Mononuclear cell (primary cell): ENCODE results near the gene SMIM45.

ENCODE experiments used
- H3K27me3 ChIP-seq: 2 replicates; pipeline ENCODE4 v1.6.0; 2011; ENCODE audit warnings: low read length, control low read depth; ENCODE audit not compliant: insufficient read depth
- H3K4me1 ChIP-seq: 2 replicates; pipeline ENCODE4 v1.5.1; 2011; ENCODE audit warnings: mild to moderate bottlenecking, low read length, control low read depth; ENCODE audit not compliant: insufficient read depth
- H3K4me3 ChIP-seq: 2 replicates; pipeline ENCODE4 v1.5.1; 2011; ENCODE audit warnings: mild to moderate bottlenecking, low read length, moderate library complexity
- H3K9me3 ChIP-seq: 2 replicates; pipeline ENCODE4 v1.5.1; 2011; ENCODE audit warnings: low read depth, mild to moderate bottlenecking, control low read depth, low read length

SMIM45 gene

GRCh38 chr22:41968601-41969000, 16.7 kb downstream of the SMIM45 start:
- no peaks in the 10 kb centered on the region for H3K9me3 ChIP-seq
- H3K4me3 ChIP-seq = no peak overlapping the region
- no peaks in the 10 kb centered on the region for H3K4me1 ChIP-seq
- no peaks in the 10 kb centered on the region for H3K27me3 ChIP-seq

DNA sequence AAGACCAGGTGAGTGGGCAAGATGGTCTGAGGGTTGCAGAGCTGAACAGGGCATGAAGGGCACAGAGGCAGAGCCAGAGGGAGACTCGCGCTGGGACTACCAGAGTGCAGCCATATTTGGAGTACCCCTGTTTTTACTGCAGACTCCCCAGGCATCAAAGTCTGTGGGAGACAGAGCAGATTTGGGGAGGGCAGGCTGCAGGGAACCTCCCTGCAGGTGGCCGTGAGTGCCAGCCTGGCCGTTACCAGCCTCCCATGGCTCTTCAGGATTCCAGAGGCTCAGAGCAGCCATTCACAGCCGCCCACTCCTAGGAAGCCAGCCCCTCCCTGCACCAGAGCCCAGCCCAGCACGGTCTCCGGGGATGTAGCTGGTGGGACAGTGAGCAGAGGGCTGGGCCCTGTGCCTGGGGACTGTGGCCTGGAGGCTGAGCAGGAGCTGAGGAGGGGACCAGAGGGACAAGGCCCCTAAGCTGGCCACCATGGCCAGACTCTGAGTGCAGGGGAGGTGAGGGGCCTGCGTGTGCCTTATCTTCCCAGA, 17.2 kb downstream of the SMIM45 start, which contains the start of gene SEPTIN3:
TSS of gene SEPTIN3 (plus strand) at position 334 of the 537 bp plus-strand sequence. CDS start 2,050 bp downstream, outside the sequence.
- Histone ChIP-seq H3K27me3 (no peaks in the 10 kb centered on the region), H3K4me1 (no peaks in the 10 kb centered on the region), H3K9me3 (no peaks in the 10 kb centered on the region), H3K4me3 (no peak within 1 kb of the TSS)

GRCh38 chr22:41970601-41971000, 18.7 kb downstream of the SMIM45 start:
- Histone ChIP-seq H3K9me3 (no peaks in the 10 kb centered on the region), H3K27me3 (peaks cover 7% of the 10 kb centered on the region)

DNA sequence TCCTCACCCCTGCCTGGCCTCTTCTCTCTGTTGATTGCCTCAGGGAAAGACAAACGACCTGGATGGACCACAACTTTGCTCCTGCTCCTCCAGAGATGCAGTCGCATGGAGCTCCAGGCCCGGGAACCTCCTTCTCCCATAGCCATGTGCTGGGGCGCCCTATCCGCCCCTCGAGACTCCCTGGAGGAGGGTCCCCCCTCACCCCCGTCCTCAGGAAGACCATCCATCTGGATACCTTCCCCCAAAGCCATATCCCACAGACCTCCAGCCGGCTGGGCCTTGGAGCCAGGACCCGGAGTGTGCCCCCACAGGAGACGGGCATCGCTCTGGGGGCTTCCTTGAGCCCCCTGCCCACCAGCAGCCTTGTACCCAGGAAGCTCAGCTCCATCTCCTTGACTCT, 19.5 kb downstream of the SMIM45 start:
- Histone ChIP-seq H3K27me3 (peaks cover 14% of the 10 kb centered on the region), H3K4me3 (no peak overlapping the region), H3K9me3 (no peaks in the 10 kb centered on the region), H3K4me1 (peaks cover 5% of the 10 kb centered on the region)

More at GRCh38 chr22:41970601-41971000, 18.7 kb downstream of the SMIM45 start:
- no peak overlapping the region for H3K4me3 ChIP-seq
- no peaks in the 10 kb centered on the region for H3K4me1 ChIP-seq

DNA sequence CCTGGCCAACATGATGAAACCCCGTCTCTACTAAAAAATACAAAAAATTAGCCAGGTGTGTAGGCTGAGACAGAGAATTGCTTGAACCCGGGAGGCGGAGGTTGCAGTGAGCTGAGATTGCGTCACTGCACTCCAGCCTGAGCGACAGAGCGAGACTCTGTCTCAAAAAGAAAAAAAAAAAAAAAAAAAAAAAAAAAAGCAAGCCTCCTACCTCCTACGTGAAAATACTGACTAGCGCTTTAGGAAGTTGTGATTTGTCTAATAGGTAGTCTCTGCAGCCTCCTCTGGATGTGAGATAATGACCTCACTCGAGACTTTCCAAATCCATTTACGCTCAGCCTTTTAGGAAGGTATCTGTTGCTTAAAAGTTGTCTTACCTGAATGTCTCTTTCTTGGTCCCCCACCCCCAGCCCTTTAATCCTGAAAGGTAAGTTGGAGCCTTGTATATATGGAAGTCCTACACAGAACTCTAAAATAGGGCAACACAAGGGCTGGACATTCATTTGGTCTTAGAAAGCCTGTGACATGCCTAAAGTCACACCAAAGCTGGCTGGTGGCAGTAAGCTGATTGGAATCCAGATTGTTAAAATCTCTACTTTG, 22.8 kb downstream of the SMIM45 start:
- peaks cover 29% of the 10 kb centered on the region for H3K27me3 ChIP-seq
- H3K4me3 ChIP-seq = no peak overlapping the region
- H3K4me1 ChIP-seq = peaks cover 11% of the 10 kb centered on the region
- no peaks in the 10 kb centered on the region for H3K9me3 ChIP-seq

DNA sequence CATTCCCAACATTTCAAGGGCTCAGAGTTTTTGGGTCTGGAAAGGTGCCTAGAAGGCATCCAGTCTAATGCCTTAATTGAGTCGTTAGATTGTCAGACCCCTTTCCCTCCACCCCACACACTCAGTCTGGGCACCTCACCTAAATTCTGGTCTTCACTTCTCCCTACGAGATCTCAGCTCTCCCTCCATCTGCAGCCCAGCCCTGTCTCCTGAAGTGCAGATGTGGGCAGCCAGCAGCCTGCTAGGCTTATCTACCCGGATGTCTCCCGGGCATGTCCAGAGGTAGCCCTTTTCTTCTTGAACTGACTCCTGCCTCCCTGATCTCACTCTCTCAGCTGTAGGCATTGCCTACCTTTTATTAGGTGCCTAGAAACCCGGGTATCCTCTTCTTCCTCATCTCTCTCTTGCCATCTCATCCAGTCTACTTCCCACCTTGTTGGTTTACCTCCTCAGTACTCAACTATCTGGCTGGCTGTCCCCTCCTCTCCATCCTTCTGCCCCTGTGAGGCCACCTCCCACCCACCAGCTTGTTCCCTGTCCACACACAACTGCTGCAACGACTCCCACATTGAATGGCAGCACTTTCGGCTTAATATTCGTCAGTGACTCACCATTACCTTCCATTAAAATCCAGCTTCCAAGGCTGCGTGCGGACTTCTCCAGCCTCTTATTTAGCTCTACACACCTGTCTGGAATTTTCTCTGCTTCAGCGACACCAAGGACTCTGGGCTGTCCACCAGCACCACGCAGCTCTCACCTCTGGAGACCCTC, 23.5 kb downstream of the SMIM45 start:
- Histone ChIP-seq H3K27me3 (peaks cover 29% of the 10 kb centered on the region), H3K4me1 (peaks cover 11% of the 10 kb centered on the region), H3K9me3 (no peaks in the 10 kb centered on the region), H3K4me3 (no peak overlapping the region)

DNA sequence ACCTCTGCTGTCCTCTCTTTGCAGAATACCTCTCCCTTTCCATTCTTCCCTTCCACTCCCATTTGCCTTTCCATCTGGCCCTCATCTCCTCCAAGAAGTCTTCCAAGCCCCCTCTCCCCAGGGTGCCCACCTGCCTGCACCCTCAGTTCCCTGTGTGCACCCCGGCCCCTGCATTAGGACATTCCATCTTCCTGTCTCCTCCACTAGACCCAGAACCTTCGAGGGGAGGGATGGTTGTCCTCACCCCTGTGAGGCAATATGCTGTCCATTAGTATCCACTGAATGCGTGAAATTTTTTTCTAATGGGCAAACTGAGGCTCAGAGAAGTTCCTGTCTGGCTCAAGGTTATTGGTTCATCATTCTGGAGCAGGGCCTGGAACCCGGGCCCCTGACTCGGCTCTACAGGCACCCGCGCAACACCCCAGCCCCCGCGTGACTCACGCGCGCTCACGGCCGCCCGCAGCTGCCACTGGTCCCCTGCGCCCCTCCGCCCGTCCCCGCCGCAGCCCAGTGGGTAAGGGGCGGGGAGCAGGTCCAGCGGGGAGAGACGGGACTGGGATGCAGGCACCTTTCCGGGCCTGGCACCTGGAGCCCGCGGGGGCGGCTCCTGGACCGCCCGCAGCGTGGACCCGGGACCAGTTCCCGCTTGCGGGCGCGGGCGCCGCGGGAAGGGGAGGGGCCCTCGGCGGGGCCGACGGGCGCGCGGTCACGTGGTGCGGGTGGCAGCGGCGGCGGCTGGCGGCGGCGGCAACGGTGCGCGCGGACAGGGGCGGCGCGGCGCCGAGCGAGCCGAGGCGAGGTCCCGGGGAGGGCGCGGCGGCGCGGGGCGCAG, 24.3 kb downstream of the SMIM45 start:
- H3K4me1 ChIP-seq = peaks cover 11% of the 10 kb centered on the region
- H3K9me3 ChIP-seq = no peaks in the 10 kb centered on the region
- peaks cover 29% of the 10 kb centered on the region for H3K27me3 ChIP-seq
- no peak overlapping the region for H3K4me3 ChIP-seq

DNA sequence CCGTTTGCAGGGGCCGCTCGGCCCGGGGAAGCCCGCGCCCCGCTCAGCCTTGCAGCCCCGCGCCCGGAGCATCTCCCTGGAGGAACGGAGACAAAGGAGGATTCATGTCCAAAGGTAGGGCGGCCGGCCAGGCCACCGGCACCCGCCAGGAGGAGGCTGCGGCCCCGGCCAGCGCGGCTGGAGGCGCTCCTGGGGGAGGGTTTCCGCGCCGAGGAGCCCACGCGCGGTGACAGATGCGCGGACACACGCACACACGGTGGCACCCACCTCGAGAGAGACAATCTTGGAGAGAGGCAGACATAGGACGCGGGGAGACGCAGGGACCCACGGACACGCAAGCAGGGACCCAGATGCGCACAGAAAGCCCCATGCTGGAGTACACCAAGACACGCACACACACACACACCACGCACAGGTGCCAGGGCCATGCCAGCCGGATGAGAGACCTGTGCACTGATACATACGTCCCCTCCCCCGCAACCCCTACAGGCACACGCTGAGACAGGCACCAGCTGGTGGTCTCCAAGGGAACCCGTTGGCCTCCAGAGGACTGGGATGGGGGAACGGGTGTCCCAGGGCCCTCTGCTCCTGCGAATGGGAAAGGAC, 25.1 kb downstream of the SMIM45 start:
- Histone ChIP-seq H3K27me3 (peaks cover 29% of the 10 kb centered on the region), H3K9me3 (no peaks in the 10 kb centered on the region), H3K4me3 (peak overlapping the region; percentile 3), H3K4me1 (peaks cover 11% of the 10 kb centered on the region)

GRCh38 chr22:41978732-41979131, 26.8 kb downstream of the SMIM45 start:
- Histone ChIP-seq H3K27me3 (peaks cover 29% of the 10 kb centered on the region), H3K4me1 (peaks cover 16% of the 10 kb centered on the region), H3K9me3 (no peaks in the 10 kb centered on the region), H3K4me3 (no peak overlapping the region)

GRCh38 chr22:41979423-41980250, 27.7 kb downstream of the SMIM45 start:
- Histone ChIP-seq H3K9me3 (no peaks in the 10 kb centered on the region), H3K4me3 (no peak overlapping the region), H3K4me1 (peaks cover 16% of the 10 kb centered on the region), H3K27me3 (peaks cover 29% of the 10 kb centered on the region)

DNA sequence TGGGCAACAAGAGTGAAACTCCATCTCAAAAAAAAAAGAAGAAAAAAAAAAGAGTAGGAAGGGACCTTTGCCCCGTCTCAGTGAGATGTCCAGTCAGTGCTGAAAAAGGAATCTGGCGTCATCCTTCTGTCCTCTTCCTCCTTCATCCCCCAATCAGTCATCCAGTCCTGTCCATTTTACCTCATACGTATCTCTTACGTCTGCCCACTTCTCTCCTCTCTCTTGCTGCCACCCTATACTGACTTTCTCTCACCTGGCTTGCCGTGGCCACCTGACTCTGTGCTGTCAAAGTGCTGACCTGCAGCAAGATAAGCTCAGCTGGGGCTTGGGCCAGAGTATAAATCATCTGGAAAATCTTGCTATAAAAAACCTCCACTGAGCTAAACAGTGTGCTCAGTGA, 30.9 kb downstream of the SMIM45 start:
- no peaks in the 10 kb centered on the region for H3K9me3 ChIP-seq
- no peak overlapping the region for H3K4me3 ChIP-seq

GRCh38 chr22:41983513-41984405, 31.8 kb downstream of the SMIM45 start:
- Histone ChIP-seq H3K27me3 (no peaks in the 10 kb centered on the region), H3K4me3 (no peak overlapping the region), H3K4me1 (peaks cover 5% of the 10 kb centered on the region), H3K9me3 (no peaks in the 10 kb centered on the region)

More for the DNA sequence above, 30.9 kb downstream of the SMIM45 start:
- Histone ChIP-seq H3K4me1 (peaks cover 5% of the 10 kb centered on the region), H3K27me3 (peaks cover 7% of the 10 kb centered on the region)

- H3K4me1 ChIP-seq = peaks cover 5% of the 10 kb centered on the region
- no peak overlapping the region for H3K4me3 ChIP-seq
- H3K9me3 ChIP-seq = no peaks in the 10 kb centered on the region
- H3K27me3 ChIP-seq = no peaks in the 10 kb centered on the region
Measured at GRCh38 chr22:41987276-41987675, 35.3 kb downstream of the SMIM45 start.
